Mesenchymal stem cell (in vitro differentiated cells and primary cell): ENCODE measurements around the gene IRX6. TPM values are rescaled to one million over a fixed set of nuclear protein-coding genes. Genes with fewer than 3 reads are reported as not detected.

Experiments used
- DNase-seq: peaks from one replicate; pipeline ENCODE4 v3.0.0-alpha.2; 2013
- H2AFZ ChIP-seq: one replicate; pipeline ENCODE4 v1.6.1; 2013; ENCODE audit warnings: low read depth, mild to moderate bottlenecking, control low read depth, inconsistent platforms, low read length, moderate library complexity
- H2AK5ac ChIP-seq: 2 replicates; pipeline ENCODE4 v1.6.1; 2013; ENCODE audit warnings: low read length, moderate library complexity, mild to moderate bottlenecking, inconsistent platforms; ENCODE audit not compliant: severe bottlenecking
- H2BK120ac ChIP-seq: one replicate; pipeline ENCODE4 v1.6.1; 2013; ENCODE audit warnings: low read depth, mild to moderate bottlenecking, inconsistent platforms, low read length, moderate library complexity
- H2BK12ac ChIP-seq, 2 experiments: one replicate each; pipeline ENCODE4 v1.6.1; 2013; ENCODE audit warnings: inconsistent platforms in 2 of 2, low read length in 2 of 2, mild to moderate bottlenecking in 2 of 2, moderate library complexity in 2 of 2, control low read depth in 1 of 2
- H2BK15ac ChIP-seq: one replicate; pipeline ENCODE4 v1.6.1; 2013; ENCODE audit warnings: mild to moderate bottlenecking, low read depth, inconsistent platforms; ENCODE audit not compliant: poor library complexity, severe bottlenecking
- H2BK5ac ChIP-seq: 2 replicates; pipeline ENCODE4 v1.6.1; 2013; ENCODE audit warnings: low read depth, mild to moderate bottlenecking, low read length, control low read depth, inconsistent platforms; ENCODE audit not compliant: poor library complexity, severe bottlenecking
- H3K14ac ChIP-seq, 2 experiments: one replicate each; pipeline ENCODE4 v1.6.1; 2013; ENCODE audit warnings: inconsistent platforms in 2 of 2, low read length in 2 of 2, control low read depth in 1 of 2, mild to moderate bottlenecking in 1 of 2, moderate library complexity in 1 of 2
- H3K18ac ChIP-seq, 2 experiments: one replicate each; pipeline ENCODE4 v1.6.1; 2013; ENCODE audit warnings: inconsistent platforms in 2 of 2, low read length in 2 of 2, control low read depth in 1 of 2, low read depth in 1 of 2, mild to moderate bottlenecking in 1 of 2
- H3K23ac ChIP-seq, 2 experiments: one replicate each; pipeline ENCODE4 v1.6.1; 2013; ENCODE audit warnings: inconsistent platforms in 2 of 2, low read length in 2 of 2, mild to moderate bottlenecking in 2 of 2, moderate library complexity in 2 of 2, control low read depth in 1 of 2
- H3K27ac ChIP-seq: 2 replicates; pipeline ENCODE4 v1.5.1; 2013; ENCODE audit warnings: mild to moderate bottlenecking, moderate library complexity, low read length, control low read depth, inconsistent platforms; ENCODE audit not compliant: poor library complexity, severe bottlenecking
- H3K27me3 ChIP-seq, 2 experiments: 2 replicates each; pipeline versions ENCODE4 v1.6.1 to v1.7.0; 2013; ENCODE audit warnings: low read length in 2 of 2, mild to moderate bottlenecking in 2 of 2, moderate library complexity in 2 of 2, control low read depth in 1 of 2, inconsistent platforms in 1 of 2; ENCODE audit not compliant: control insufficient read depth in 1 of 2, insufficient read depth in 1 of 2
- H3K36me3 ChIP-seq, 2 experiments: 2 replicates each; pipeline versions ENCODE4 v1.6.1 to v1.7.0; 2013; ENCODE audit warnings: low read length in 2 of 2, control low read depth in 1 of 2, inconsistent platforms in 1 of 2, low read depth in 1 of 2, mild to moderate bottlenecking in 1 of 2; ENCODE audit not compliant: insufficient read depth in 2 of 2, control insufficient read depth in 1 of 2
- H3K4ac ChIP-seq, 2 experiments: one replicate each; pipeline ENCODE4 v1.6.1; 2013; ENCODE audit warnings: inconsistent platforms in 2 of 2, low read length in 2 of 2, mild to moderate bottlenecking in 2 of 2, moderate library complexity in 2 of 2, control low read depth in 1 of 2, low read depth in 1 of 2
- H3K4me1 ChIP-seq: 2 replicates; pipeline ENCODE4 v1.6.1; 2013; ENCODE audit warnings: low read depth, low read length, control low read depth; ENCODE audit not compliant: control insufficient read depth, insufficient read depth
- H3K4me2 ChIP-seq: 2 replicates; pipeline ENCODE4 v1.6.1; 2013; ENCODE audit warnings: low read length, mild to moderate bottlenecking, inconsistent platforms; ENCODE audit not compliant: poor library complexity, severe bottlenecking
- H3K4me3 ChIP-seq, 2 experiments: 2 replicates each; pipeline versions ENCODE4 v1.5.1 to v1.7.0; 2013; ENCODE audit warnings: low read length in 2 of 2, mild to moderate bottlenecking in 2 of 2, control low read depth in 1 of 2, low read depth in 1 of 2; ENCODE audit not compliant: insufficient read depth in 1 of 2
- H3K79me1 ChIP-seq: replicated peaks from 2 replicates; pipeline ENCODE4 v1.6.1; 2013; ENCODE audit warnings: mild to moderate bottlenecking, control low read depth, low read length, inconsistent platforms; ENCODE audit not compliant: poor library complexity, severe bottlenecking
- H3K9ac ChIP-seq: 2 replicates; pipeline ENCODE4 v1.7.0; 2013; ENCODE audit warnings: mild to moderate bottlenecking, low read length, moderate library complexity
- H3K9me3 ChIP-seq: 2 replicates; pipeline ENCODE4 v1.7.0; 2013; ENCODE audit warnings: mild to moderate bottlenecking, low read length; ENCODE audit not compliant: control insufficient read depth
- H4K8ac ChIP-seq: one replicate; pipeline ENCODE4 v1.6.1; 2013; ENCODE audit warnings: inconsistent platforms, mild to moderate bottlenecking, low read length, moderate library complexity
- H4K91ac ChIP-seq: one replicate; pipeline ENCODE4 v1.6.1; 2013; ENCODE audit warnings: mild to moderate bottlenecking, low read length, inconsistent platforms
- WGBS: methylation state at CpG from one replicate; pipeline ENCODE4 v1.1.7; 2013; ENCODE audit warnings: mixed read lengths; 5-methylcytosine and 5-hydroxymethylcytosine counted together
- small RNA-seq: library from polyadenylated mRNA; stranded (forward); fragments of <200 nt; extraction: miRNeasy Mini kit (QIAGEN cat#:217004); gene quantifications from one replicate; pipeline ENCODE3, GENCODE V24; 2013; ENCODE audit warnings: low read depth

The IRX6 gene

GRCh38 chr16:55379371-55379770 lies 55.4 kb downstream of the IRX6 start:
- Histone ChIP-seq H2BK5ac (no peak overlapping the region), H4K91ac (no peak overlapping the region)
- WGBS, result 86% methylated on average over 13 of the region's 13 CpGs

GRCh38 chr16:55379876-55380390 lies 55.9 kb downstream of the IRX6 start:
- no peaks in the 10 kb centered on the region for H3K9me3 ChIP-seq
- 77% methylated on average over 7 of the region's 7 CpGs for WGBS
- no peak overlapping the region for H3K18ac ChIP-seq

More at GRCh38 chr16:55379371-55379770, 55.4 kb downstream of the IRX6 start:
- H3K4me3 ChIP-seq, result no peak overlapping the region
- peaks cover 3 to 37% of the 10 kb centered on the region in 2 experiments for H3K27me3 ChIP-seq
- no peak overlapping the region for H2BK120ac ChIP-seq
- no peak overlapping the region for H2BK12ac ChIP-seq
- no peak overlapping the region for H3K18ac ChIP-seq
- H3K9me3 ChIP-seq, result no peaks in the 10 kb centered on the region
- no peaks in the 10 kb centered on the region for H3K4me1 ChIP-seq
- H3K79me1 ChIP-seq, result no peaks in the 10 kb centered on the region
- no peak overlapping the region for H3K4me2 ChIP-seq
- no peak overlapping the region for H2AFZ ChIP-seq
- H2BK15ac ChIP-seq, result no peak overlapping the region
- no peak overlapping the region for H3K14ac ChIP-seq
- no peak overlapping the region for H3K23ac ChIP-seq
- H3K9ac ChIP-seq, result no peak overlapping the region
- no peak overlapping the region for H3K27ac ChIP-seq
- no peak overlapping the region for H4K8ac ChIP-seq
- no peaks in the 10 kb centered on the region for H3K36me3 ChIP-seq
- DNase-seq, result no peak
- H2AK5ac ChIP-seq, result no peak overlapping the region
- H3K4ac ChIP-seq, result no peak overlapping the region

More at GRCh38 chr16:55379876-55380390, 55.9 kb downstream of the IRX6 start:
- peak overlapping the region; percentile 36 for H2AFZ ChIP-seq
- H3K4me1 ChIP-seq, result no peaks in the 10 kb centered on the region
- H4K8ac ChIP-seq, result no peak overlapping the region
- peaks cover 3 to 38% of the 10 kb centered on the region in 2 experiments for H3K27me3 ChIP-seq
- H3K79me1 ChIP-seq, result no peaks in the 10 kb centered on the region
- H4K91ac ChIP-seq, result no peak overlapping the region
- no peak overlapping the region for H2BK5ac ChIP-seq
- no peak overlapping the region for H3K23ac ChIP-seq
- H3K4ac ChIP-seq, result no peak overlapping the region
- no peak overlapping the region for H3K9ac ChIP-seq
- DNase-seq, result no peak
- no peak overlapping the region for H2AK5ac ChIP-seq
- no peak overlapping the region for H2BK12ac ChIP-seq
- no peak overlapping the region for H2BK120ac ChIP-seq
- H2BK15ac ChIP-seq, result no peak overlapping the region
- no peak overlapping the region for H3K4me3 ChIP-seq
- no peaks in the 10 kb centered on the region for H3K36me3 ChIP-seq
- no peak overlapping the region for H3K14ac ChIP-seq
- no peak overlapping the region for H3K27ac ChIP-seq
- H3K4me2 ChIP-seq, result no peak overlapping the region

Small RNA genes lying within 50 kb of the gene (small RNA-seq; reads per million reads assigned to genes)
- gene RN7SL841P, result not detected
